Osteocyte (in vitro differentiated cells): ENCODE results near the gene STK11IP. TPM values are rescaled to one million over a fixed set of nuclear protein-coding genes. Genes with fewer than 3 reads are reported as not detected.

ENCODE experiments used
- DNase-seq: peaks from one replicate; pipeline ENCODE4 v3.0.0; 2021; ENCODE audit warnings: mixed read lengths; ENCODE audit not compliant: unreplicated experiment; ENCODE audit errors: extremely low spot score
- H3K27ac Mint-ChIP-seq: one replicate; pipeline ENCODE4 v1.8.0; 2021; ENCODE audit warnings: mild to moderate bottlenecking, mixed read lengths; ENCODE audit not compliant: unreplicated experiment
- H3K27me3 Mint-ChIP-seq: one replicate; pipeline ENCODE4 v1.8.0; 2021; ENCODE audit warnings: mixed read lengths; ENCODE audit not compliant: unreplicated experiment
- H3K36me3 Mint-ChIP-seq: one replicate; pipeline ENCODE4 v1.8.0; 2021; ENCODE audit warnings: mixed read lengths; ENCODE audit not compliant: unreplicated experiment
- H3K4me1 Mint-ChIP-seq: one replicate; pipeline ENCODE4 v1.8.0; 2021; ENCODE audit warnings: mixed read lengths; ENCODE audit not compliant: unreplicated experiment
- H3K4me3 Mint-ChIP-seq: one replicate; pipeline ENCODE4 v1.8.0; 2021; ENCODE audit warnings: mild to moderate bottlenecking, moderate library complexity, mixed read lengths; ENCODE audit not compliant: unreplicated experiment
- H3K9me3 Mint-ChIP-seq: one replicate; pipeline ENCODE4 v1.8.0; 2021; ENCODE audit warnings: mixed read lengths; ENCODE audit not compliant: unreplicated experiment
- CTCF ChIP-seq: fragments of 200-600 bp; sonication (generic); IDR thresholded peaks from 2 replicates; pipeline ENCODE4 v1.5.0; 2021; ENCODE audit warnings: antibody characterized with exemption, mild to moderate bottlenecking, moderate library complexity
- total RNA-seq: library from RNA; stranded (reverse); gene quantifications from 2 replicates; pipeline ENCODE4 v1.2.1, GENCODE V29; 2021

STK11IP gene
- total RNA-seq, 1 donor from 2014 or later = 42.7 TPM

DNA sequence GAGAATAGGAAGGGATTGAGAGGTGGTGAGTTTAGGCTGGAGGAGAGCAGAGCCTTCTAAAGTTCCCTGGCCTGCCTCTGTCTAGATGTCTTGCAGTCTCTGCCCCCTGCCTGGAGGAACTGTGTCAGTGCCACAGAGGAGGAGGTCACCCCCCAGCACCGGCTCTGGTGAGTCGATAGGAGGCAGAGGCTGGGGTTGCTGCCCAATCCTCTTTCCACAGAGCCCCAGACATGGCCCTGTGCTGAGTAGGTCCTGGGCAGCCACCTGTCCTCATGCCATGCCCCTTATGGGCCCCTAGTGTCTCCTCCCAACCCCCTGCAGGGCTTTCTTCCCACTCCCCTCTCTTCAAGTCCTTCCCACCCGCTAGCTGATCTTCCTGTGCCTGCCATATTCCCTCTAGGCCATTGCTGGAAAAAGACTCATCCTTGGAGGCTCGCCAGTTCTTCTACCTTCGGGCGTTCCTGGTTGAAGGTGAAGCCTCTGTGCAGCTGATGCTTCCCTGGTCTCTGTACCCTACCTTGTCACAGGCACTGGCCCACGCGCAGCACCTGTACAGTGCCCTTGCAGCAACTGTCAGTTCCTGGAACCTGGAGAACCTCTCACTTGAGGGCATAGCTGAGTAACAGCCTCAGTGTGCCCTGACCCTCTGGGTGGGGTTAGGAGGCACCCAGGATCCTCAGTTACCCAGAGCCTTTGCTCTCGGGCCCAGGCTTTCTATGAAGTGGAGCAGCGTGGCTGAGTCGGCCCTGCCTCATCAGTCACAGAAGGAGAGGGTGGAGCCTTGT is 16.6 kb downstream of the STK11IP start:
- Mint-ChIP-seq H3K4me3 (no peak overlapping the region), H3K9me3 (no peaks in the 10 kb centered on the region), H3K36me3 (peaks cover 20% of the 10 kb centered on the region), H3K4me1 (no peaks in the 10 kb centered on the region), H3K27ac (no peak overlapping the region), H3K27me3 (no peaks in the 10 kb centered on the region)
- DNase-seq = no peak
- no peak for TF ChIP-seq CTCF

DNA sequence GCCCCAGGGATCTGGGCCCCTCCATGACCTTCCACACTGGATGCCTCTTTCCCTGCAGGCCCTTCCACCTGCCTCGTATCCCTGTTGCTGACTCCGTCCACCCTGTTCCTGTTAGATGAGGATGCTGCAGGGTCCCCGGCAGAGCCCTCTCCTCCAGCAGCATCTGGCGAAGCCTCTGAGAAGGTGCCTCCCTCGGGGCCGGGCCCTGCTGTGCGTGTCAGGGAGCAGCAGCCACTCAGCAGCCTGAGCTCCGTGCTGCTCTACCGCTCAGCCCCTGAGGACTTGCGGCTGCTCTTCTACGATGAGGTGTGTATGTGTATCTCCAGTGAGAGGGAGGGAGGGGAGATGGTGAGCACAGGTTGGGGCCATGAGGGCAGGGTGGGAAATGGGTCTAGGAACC is 17.4 kb downstream of the STK11IP start:
- DNase-seq = no peak
- no peaks in the 10 kb centered on the region for H3K9me3 Mint-ChIP-seq
- TF ChIP-seq CTCF = no peak

GRCh38 chr2:219615894-219616293 is 18.2 kb downstream of the STK11IP start:
- H3K4me1 Mint-ChIP-seq = no peaks in the 10 kb centered on the region
- no peak overlapping the region for H3K4me3 Mint-ChIP-seq
- TF ChIP-seq CTCF = no peak
- no peaks in the 10 kb centered on the region for H3K27me3 Mint-ChIP-seq
- peaks cover 17% of the 10 kb centered on the region for H3K36me3 Mint-ChIP-seq
- H3K27ac Mint-ChIP-seq = no peak overlapping the region
- no peak for DNase-seq
- no peaks in the 10 kb centered on the region for H3K9me3 Mint-ChIP-seq

More for the DNA sequence above, 17.4 kb downstream of the STK11IP start:
- Mint-ChIP-seq H3K4me3 (no peak overlapping the region), H3K27me3 (no peaks in the 10 kb centered on the region), H3K27ac (no peak overlapping the region), H3K36me3 (peaks cover 20% of the 10 kb centered on the region), H3K4me1 (no peaks in the 10 kb centered on the region)

- no peaks in the 10 kb centered on the region for H3K4me1 Mint-ChIP-seq
- H3K27ac Mint-ChIP-seq = no peak overlapping the region
- TF ChIP-seq CTCF = no peak
- H3K4me3 Mint-ChIP-seq = no peak overlapping the region
- peaks cover 3% of the 10 kb centered on the region for H3K27me3 Mint-ChIP-seq
- H3K9me3 Mint-ChIP-seq = no peaks in the 10 kb centered on the region
- no peak for DNase-seq
- peaks cover 13% of the 10 kb centered on the region for H3K36me3 Mint-ChIP-seq
Observed at GRCh38 chr2:219616550-219616949, 18.9 kb downstream of the STK11IP start.

DNA sequence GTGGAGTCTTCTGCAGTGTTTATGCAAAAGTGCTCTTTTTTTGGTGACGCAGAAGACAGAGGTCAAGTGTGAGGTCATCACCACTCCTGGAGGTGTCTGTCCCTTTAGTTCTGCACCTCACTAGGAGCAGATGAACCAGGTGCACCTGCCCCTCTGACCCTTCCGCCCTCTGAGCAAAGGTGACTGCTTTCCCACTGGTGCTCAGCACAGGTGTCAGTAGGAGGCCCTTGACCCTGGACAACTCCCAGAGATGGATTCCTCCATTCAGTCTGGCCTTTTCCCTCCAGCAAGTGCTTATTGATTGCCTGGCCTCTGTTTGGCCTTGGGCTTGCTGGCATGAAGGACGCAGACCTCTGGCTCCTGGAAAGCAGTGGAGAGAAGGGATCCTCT is 21.1 kb downstream of the STK11IP start:
- Mint-ChIP-seq H3K4me1 (no peaks in the 10 kb centered on the region), H3K4me3 (no peak overlapping the region), H3K27me3 (peaks cover 14% of the 10 kb centered on the region), H3K36me3 (peaks cover 9% of the 10 kb centered on the region), H3K27ac (no peak overlapping the region), H3K9me3 (no peaks in the 10 kb centered on the region)
- DNase-seq = no peak
- no peak for TF ChIP-seq CTCF
